ENCODE results near the gene CTNNA2. TPM values are rescaled to one million over a fixed set of nuclear protein-coding genes. Genes with fewer than 3 reads are reported as not detected.

CTNNA2 gene
- total RNA-seq, 4 donors from 2014 or later: 0.40 to 1.7 (median 1.5) TPM; not detected in 1

DNA sequence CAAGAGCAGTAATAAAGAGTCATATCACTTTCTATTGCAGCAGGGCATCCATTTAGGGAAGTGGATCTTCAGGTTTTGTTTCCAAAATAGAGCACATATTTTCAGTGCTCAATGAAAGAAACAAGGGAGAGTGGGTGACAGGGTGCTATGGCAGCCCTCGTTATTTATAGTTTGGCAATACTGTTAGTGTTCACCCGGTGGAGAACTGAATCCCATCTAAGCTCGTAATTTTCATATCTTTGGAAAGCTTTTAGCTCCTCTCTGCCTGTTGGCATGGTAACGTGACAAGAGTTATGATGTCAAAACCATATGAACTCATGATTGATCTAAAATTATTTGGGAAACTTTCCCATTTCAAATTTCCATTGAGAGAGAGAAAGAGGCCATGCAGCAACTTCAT, 459.8 kb downstream of the CTNNA2 start:
- H3K36me3 ChIP-seq: no peaks in the 10 kb centered on the region
- no peak overlapping the region for H3K4me3 ChIP-seq
- intact Hi-C loops (cut with DNase I; ENCODE audit: low total_unique reads): no loop called here
- no peak for DNase-seq
- in situ Hi-C loops (cut with MboI; ENCODE audit: low pct_ligation_motif_present in 1 of 4, low pct_unique_long_range_greater_than_20kb in 1 of 4, low sequenced_read_pairs in 3 of 4): no loop called here
- 69 to 71% methylated on average over 4 of the region's 4 CpGs for WGBS, 2 donors (ENCODE audit: low coverage in 1 of 2)
- H3K9me3 ChIP-seq: no peaks in the 10 kb centered on the region
- TF ChIP-seq POLR2A (IDR thresholded peaks at IDR 0.05) (no peak), EP300 (IDR thresholded peaks at IDR 0.05; ENCODE audit: low read depth) (no peak), POLR2AphosphoS5 (IDR thresholded peaks at IDR 0.05) (no peak)
- TF ChIP-seq, protein P1, sequence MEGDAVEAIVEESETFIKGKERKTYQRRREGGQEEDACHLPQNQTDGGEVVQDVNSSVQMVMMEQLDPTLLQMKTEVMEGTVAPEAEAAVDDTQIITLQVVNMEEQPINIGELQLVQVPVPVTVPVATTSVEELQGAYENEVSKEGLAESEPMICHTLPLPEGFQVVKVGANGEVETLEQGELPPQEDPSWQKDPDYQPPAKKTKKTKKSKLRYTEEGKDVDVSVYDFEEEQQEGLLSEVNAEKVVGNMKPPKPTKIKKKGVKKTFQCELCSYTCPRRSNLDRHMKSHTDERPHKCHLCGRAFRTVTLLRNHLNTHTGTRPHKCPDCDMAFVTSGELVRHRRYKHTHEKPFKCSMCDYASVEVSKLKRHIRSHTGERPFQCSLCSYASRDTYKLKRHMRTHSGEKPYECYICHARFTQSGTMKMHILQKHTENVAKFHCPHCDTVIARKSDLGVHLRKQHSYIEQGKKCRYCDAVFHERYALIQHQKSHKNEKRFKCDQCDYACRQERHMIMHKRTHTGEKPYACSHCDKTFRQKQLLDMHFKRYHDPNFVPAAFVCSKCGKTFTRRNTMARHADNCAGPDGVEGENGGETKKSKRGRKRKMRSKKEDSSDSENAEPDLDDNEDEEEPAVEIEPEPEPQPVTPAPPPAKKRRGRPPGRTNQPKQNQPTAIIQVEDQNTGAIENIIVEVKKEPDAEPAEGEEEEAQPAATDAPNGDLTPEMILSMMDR (IDR thresholded peaks at IDR 0.05): no peak
- H3K27me3 ChIP-seq: no peaks in the 10 kb centered on the region
- H3K27ac ChIP-seq: no peak overlapping the region
- no peaks in the 10 kb centered on the region for H3K4me1 ChIP-seq

DNA sequence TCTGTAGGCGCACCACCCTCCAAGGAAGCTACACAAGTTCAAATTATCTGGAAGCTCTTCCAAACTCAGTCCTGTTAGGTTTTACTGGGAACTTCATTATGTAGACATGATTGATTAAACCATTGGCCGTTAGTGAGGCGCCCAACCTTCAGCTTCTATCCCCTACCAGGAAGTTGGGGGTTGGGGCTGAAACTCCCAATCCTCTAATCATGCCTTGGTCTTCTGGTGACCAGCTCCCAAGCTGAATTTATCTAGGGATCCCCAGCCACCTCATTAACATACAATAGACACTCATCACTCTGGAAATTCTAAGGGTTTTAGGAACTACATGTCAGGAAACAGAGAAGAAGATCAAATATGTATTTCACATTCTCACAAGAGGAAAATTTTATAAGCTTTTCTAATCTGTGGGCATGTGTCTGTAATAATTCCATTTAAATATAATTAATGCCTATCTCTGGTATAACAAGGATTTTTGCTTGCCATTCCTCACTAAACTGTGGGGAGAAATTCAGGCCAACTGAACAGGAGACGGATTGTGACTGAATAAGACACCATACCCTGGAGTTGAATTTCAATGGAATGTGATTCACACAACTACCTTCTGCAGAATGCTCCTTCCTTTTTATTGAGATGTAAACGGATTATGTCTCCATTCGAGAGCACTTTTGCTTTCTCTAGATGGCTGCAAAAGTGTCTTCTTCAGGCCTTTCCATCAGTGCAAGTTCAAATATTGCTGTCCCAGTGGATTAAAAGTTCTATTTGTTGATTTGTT, 463.1 kb downstream of the CTNNA2 start:
- H3K9me3 ChIP-seq: no peaks in the 10 kb centered on the region
- no peak for TF ChIP-seq POLR2AphosphoS5 (IDR thresholded peaks at IDR 0.05)
- no peak for TF ChIP-seq POLR2A (IDR thresholded peaks at IDR 0.05)
- TF ChIP-seq EP300 (IDR thresholded peaks at IDR 0.05; ENCODE audit: low read depth): no peak
- TF ChIP-seq, protein P1 (IDR thresholded peaks at IDR 0.05): no peak
- no peak for DNase-seq
- no peaks in the 10 kb centered on the region for H3K27me3 ChIP-seq
- WGBS, 2 donors (ENCODE audit: low coverage in 1 of 2): 70 to 82% methylated on average over 6 of the region's 6 CpGs
- no peak overlapping the region for H3K4me3 ChIP-seq
- H3K27ac ChIP-seq: no peak overlapping the region
- H3K36me3 ChIP-seq: no peaks in the 10 kb centered on the region
- intact Hi-C loops (cut with DNase I; ENCODE audit: low total_unique reads) (no loop called here), in situ Hi-C loops (cut with MboI; ENCODE audit: low pct_ligation_motif_present in 1 of 4, low pct_unique_long_range_greater_than_20kb in 1 of 4, low sequenced_read_pairs in 3 of 4) (no loop called here)
- H3K4me1 ChIP-seq: no peaks in the 10 kb centered on the region

DNA sequence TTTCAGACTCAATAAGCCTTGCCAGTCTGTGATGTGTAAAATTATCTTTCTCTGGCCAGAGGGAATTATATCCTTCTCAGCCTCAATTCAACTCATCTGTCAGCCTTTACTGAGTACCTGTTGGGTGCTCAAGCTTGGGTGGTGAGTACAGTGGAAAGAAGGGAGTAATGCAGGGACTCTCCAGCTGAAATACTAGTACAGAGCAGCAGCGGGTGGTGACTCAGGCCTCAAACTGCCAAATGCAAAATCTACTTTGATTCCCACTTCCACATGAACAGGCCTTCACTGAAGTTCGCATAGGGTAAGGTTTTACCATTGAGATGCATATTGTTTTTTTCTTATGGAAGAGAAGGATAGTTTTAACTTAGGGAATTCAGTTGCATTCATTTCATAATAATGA, 464.9 kb downstream of the CTNNA2 start:
- H3K4me1 ChIP-seq: no peaks in the 10 kb centered on the region
- H3K27ac ChIP-seq: no peak overlapping the region
- no peak for DNase-seq
- intact Hi-C loops (cut with DNase I; ENCODE audit: low total_unique reads) (no loop called here), in situ Hi-C loops (cut with MboI; ENCODE audit: low pct_ligation_motif_present in 1 of 4, low pct_unique_long_range_greater_than_20kb in 1 of 4, low sequenced_read_pairs in 3 of 4) (no loop called here)
- WGBS, 2 donors (ENCODE audit: low coverage in 1 of 2): 80% methylated on average over 2 of the region's 2 CpGs; no CpG with 5 or more reads in 1 of the 2 donors
- no peaks in the 10 kb centered on the region for H3K27me3 ChIP-seq
- no peaks in the 10 kb centered on the region for H3K36me3 ChIP-seq
- H3K9me3 ChIP-seq: no peaks in the 10 kb centered on the region
- no peak overlapping the region for H3K4me3 ChIP-seq
- no peak for TF ChIP-seq EP300 (IDR thresholded peaks at IDR 0.05; ENCODE audit: low read depth)
- TF ChIP-seq POLR2A (IDR thresholded peaks at IDR 0.05): no peak
- no peak for TF ChIP-seq POLR2AphosphoS5 (IDR thresholded peaks at IDR 0.05)
- TF ChIP-seq, protein P1 (IDR thresholded peaks at IDR 0.05): no peak

DNA sequence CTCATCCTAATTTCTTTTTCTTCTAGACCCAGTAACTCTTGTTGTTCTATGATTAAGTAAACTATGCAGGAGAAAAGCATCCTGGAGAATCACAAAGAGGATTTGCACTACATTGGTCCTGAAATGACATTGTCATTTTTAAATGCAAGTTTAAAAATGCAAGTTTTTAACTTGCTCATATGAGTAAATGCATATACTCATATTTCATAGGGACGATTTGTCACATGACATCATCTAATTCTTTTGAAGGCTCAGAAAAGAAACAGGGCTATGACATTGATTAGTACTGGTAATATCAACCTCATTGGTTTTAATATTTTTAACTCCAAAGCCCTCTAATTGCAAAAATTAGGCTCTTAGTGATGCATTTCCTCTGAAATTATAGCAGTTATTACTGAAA, 467.3 kb downstream of the CTNNA2 start:
- Histone ChIP-seq H3K36me3 (no peaks in the 10 kb centered on the region), H3K27me3 (no peaks in the 10 kb centered on the region), H3K9me3 (no peaks in the 10 kb centered on the region), H3K4me3 (no peak overlapping the region), H3K27ac (no peak overlapping the region), H3K4me1 (no peaks in the 10 kb centered on the region)
- intact Hi-C loops (cut with DNase I; ENCODE audit: low total_unique reads) (no loop called here), in situ Hi-C loops (cut with MboI; ENCODE audit: low pct_ligation_motif_present in 1 of 4, low pct_unique_long_range_greater_than_20kb in 1 of 4, low sequenced_read_pairs in 3 of 4) (no loop called here)
- 72 to 89% methylated on average over 1 of the region's 1 CpG for WGBS, 2 donors (ENCODE audit: low coverage in 1 of 2)
- DNase-seq: no peak
- TF ChIP-seq POLR2AphosphoS5 (IDR thresholded peaks at IDR 0.05): no peak
- TF ChIP-seq, protein P1 (IDR thresholded peaks at IDR 0.05): no peak
- TF ChIP-seq POLR2A (IDR thresholded peaks at IDR 0.05): no peak
- no peak for TF ChIP-seq EP300 (IDR thresholded peaks at IDR 0.05; ENCODE audit: low read depth)

All from transverse colon (tissue), 4 donors.